Measurements from ENCODE around the gene PHC3.

Gene PHC3

GRCh38 chr3:170180079-170180907 lies 1.2 kb downstream of the PHC3 start:
- peak in 1 of 2 experiments; percentile 12 for DNase-seq

- DNase-seq, result no peak
Observed at GRCh38 chr3:170179432-170179831, 2.1 kb downstream of the PHC3 start.

- DNase-seq, result no peak
Observed at GRCh38 chr3:170178651-170179050, 2.9 kb downstream of the PHC3 start.

- DNase-seq, result no peak
Observed at GRCh38 chr3:170171563-170171962, 10.0 kb downstream of the PHC3 start.

GRCh38 chr3:170164717-170165116 lies 16.8 kb downstream of the PHC3 start:
- no peak for DNase-seq

- no peak for DNase-seq
Observed at GRCh38 chr3:170163956-170164645, 17.4 kb downstream of the PHC3 start.

- DNase-seq, result no peak
Observed at GRCh38 chr3:170162630-170163029, 18.9 kb downstream of the PHC3 start.

GRCh38 chr3:170162052-170162451 lies 19.5 kb downstream of the PHC3 start:
- DNase-seq, result no peak

- no peak for DNase-seq
Observed at GRCh38 chr3:170159933-170160332, 21.6 kb downstream of the PHC3 start.

- no peak for DNase-seq
Observed at GRCh38 chr3:170159459-170159858, 22.1 kb downstream of the PHC3 start.

GRCh38 chr3:170155604-170156003 lies 25.9 kb downstream of the PHC3 start:
- no peak for DNase-seq

- DNase-seq, result no peak
Observed at GRCh38 chr3:170154569-170155143, 26.9 kb downstream of the PHC3 start.

- DNase-seq, result no peak
Observed at GRCh38 chr3:170154084-170154483, 27.4 kb downstream of the PHC3 start.

- no peak for DNase-seq
Observed at GRCh38 chr3:170151536-170151935, 30.0 kb downstream of the PHC3 start.

GRCh38 chr3:170149016-170149415 lies 32.5 kb downstream of the PHC3 start:
- DNase-seq, result no peak

- no peak for DNase-seq
Observed at GRCh38 chr3:170145278-170145677, 36.3 kb downstream of the PHC3 start.

GRCh38 chr3:170144437-170144843 lies 37.1 kb downstream of the PHC3 start:
- peak; percentile 86 to 87 for DNase-seq

GRCh38 chr3:170142373-170142772 lies 39.2 kb downstream of the PHC3 start:
- no peak for DNase-seq

- no peak for DNase-seq
Observed at GRCh38 chr3:170137986-170138385, 43.5 kb downstream of the PHC3 start.

GRCh38 chr3:170132335-170132734 lies 49.2 kb downstream of the PHC3 start:
- DNase-seq, result no peak

GRCh38 chr3:170130532-170130931 lies 51.0 kb downstream of the PHC3 start:
- no peak for DNase-seq

- peak in 1 of 2 experiments; percentile 2 for DNase-seq
Observed at GRCh38 chr3:170128977-170129431, 52.5 kb downstream of the PHC3 start.

GRCh38 chr3:170128259-170128976 lies 53.1 kb downstream of the PHC3 start:
- peak in 1 of 2 experiments; percentile 22 for DNase-seq
